SK-N-SH (cell line): ENCODE measurements around the gene MAEA. TPM values are rescaled to one million over a fixed set of nuclear protein-coding genes. Genes with fewer than 3 reads are reported as not detected.

Source experiments
- CTCF ChIA-PET: fragments of 300-600, 350-600 bp; formaldehyde crosslinking; extraction: SDS; loops from one replicate; lab custom pipeline; 2021; lab: Yijun Ruan, JAX
- POLR2A ChIA-PET: fragments of 350-600 bp; sonication (Branson Sonifier 250); formaldehyde crosslinking; extraction: SDS; loops from one replicate; lab custom pipeline; 2020; ENCODE audit warnings: antibody characterized with exemption, inconsistent platforms; lab: Yijun Ruan, JAX
- DNase-seq: peaks from one replicate; pipeline ENCODE4 v3.0.0; 2012
- H2AFZ ChIP-seq: fragments of 200-600 bp; sonication (generic); 2 replicates; pipeline ENCODE4 v1.8.1; 2016; ENCODE audit warnings: antibody characterized with exemption, mild to moderate bottlenecking, low read depth
- H3F3A ChIP-seq: fragments of 200-600 bp; sonication (generic); replicated peaks from 2 replicates; pipeline ENCODE3; 2016; ENCODE audit warnings: antibody characterized with exemption, mild to moderate bottlenecking; ENCODE audit not compliant: insufficient read depth
- H3K27ac ChIP-seq, 2 experiments: fragments of 200-500 bp in 1 of 2; fragments of 200-600 bp in 1 of 2; sonication (Bioruptor generic) in 1 of 2; sonication (generic), shearing (Covaris generic) in 1 of 2; 2 replicates each; pipeline versions ENCODE4 v1.5.1 to v1.6.1; 2014 to 2016; ENCODE audit warnings: low read depth in 2 of 2, inconsistent platforms in 1 of 2, low read length in 1 of 2, mild to moderate bottlenecking in 1 of 2, mixed read lengths in 1 of 2
- H3K27me3 ChIP-seq: fragments of 200-600 bp; sonication (generic), shearing (Covaris generic); 2 replicates; pipeline ENCODE4 v1.6.1; 2016; ENCODE audit warnings: mixed run types; ENCODE audit not compliant: insufficient read depth
- H3K36me3 ChIP-seq, 2 experiments: fragments of 200-500 bp in 1 of 2; fragments of 200-600 bp in 1 of 2; sonication (Bioruptor generic) in 1 of 2; sonication (generic) in 1 of 2; replicated peaks in 1 of 2; 2 replicates each; pipeline versions ENCODE3 to v1.5.1; 2014 to 2016; ENCODE audit warnings: low read length in 1 of 2, mild to moderate bottlenecking in 1 of 2; ENCODE audit not compliant: insufficient read depth in 2 of 2, control insufficient read depth in 1 of 2
- H3K4me1 ChIP-seq, 2 experiments: fragments of 200-500 bp in 1 of 2; fragments of 200-600 bp in 1 of 2; sonication (Bioruptor generic) in 1 of 2; sonication (generic), shearing (Covaris generic) in 1 of 2; 2 replicates each; pipeline versions ENCODE4 v1.5.1 to v1.6.1; 2014 to 2016; ENCODE audit warnings: low read depth in 1 of 2, low read length in 1 of 2, mixed run types in 1 of 2; ENCODE audit not compliant: insufficient read depth in 2 of 2, control insufficient read depth in 1 of 2
- H3K4me2 ChIP-seq: fragments of 200-600 bp; sonication (generic), shearing (Covaris generic); 2 replicates; pipeline ENCODE4 v1.6.1; 2017; ENCODE audit warnings: mixed run types
- H3K4me3 ChIP-seq, 2 experiments: fragments of 200-500 bp in 1 of 2; fragments of 200-600 bp in 1 of 2; sonication (Bioruptor generic) in 1 of 2; sonication (generic), shearing (Covaris generic) in 1 of 2; 2 replicates each; pipeline versions ENCODE4 v1.5.1 to v1.8.1; 2014 to 2016; ENCODE audit warnings: low read depth in 2 of 2, inconsistent platforms in 1 of 2, low read length in 1 of 2, mild to moderate bottlenecking in 1 of 2, mixed read lengths in 1 of 2, moderate library complexity in 1 of 2
- H3K79me2 ChIP-seq: fragments of 200-600 bp; sonication (generic); 2 replicates; pipeline ENCODE4 v1.8.1; 2017; ENCODE audit warnings: mild to moderate bottlenecking; ENCODE audit not compliant: insufficient read depth
- H3K9ac ChIP-seq: fragments of 200-600 bp; sonication (generic); 2 replicates; pipeline ENCODE4 v1.6.1; 2017; ENCODE audit warnings: mixed run types
- H3K9me2 ChIP-seq: fragments of 200-600 bp; sonication (generic); 2 replicates; pipeline ENCODE4 v1.6.1; 2017; ENCODE audit warnings: mixed run types
- H3K9me3 ChIP-seq: fragments of 200-600 bp; sonication (generic); 2 replicates; pipeline ENCODE4 v1.6.1; 2017; ENCODE audit warnings: mixed run types, mild to moderate bottlenecking, moderate library complexity
- H4K20me1 ChIP-seq: fragments of 200-600 bp; sonication (generic); 2 replicates; pipeline ENCODE4 v1.6.1; 2017; ENCODE audit warnings: mild to moderate bottlenecking, mixed run types; ENCODE audit not compliant: insufficient read depth
- CHD2 ChIP-seq: fragments of 150-350 bp; IDR thresholded peaks from 2 replicates; pipeline ENCODE4 v1.6.1; 2018; ENCODE audit warnings: low read length; ENCODE audit not compliant: partially characterized antibody
- CTCF ChIP-seq: fragments of 200-600 bp; sonication (generic); IDR thresholded peaks from 2 replicates; pipeline ENCODE4 v1.6.1; 2017; ENCODE audit warnings: antibody characterized with exemption, mild to moderate bottlenecking, moderate library complexity
- EP300 ChIP-seq, 2 experiments: IDR thresholded peaks; 2 replicates each; pipeline versions ENCODE4 v1.4.0 to v1.6.1; 2012; ENCODE audit warnings: borderline replicate concordance in 1 of 2, low read depth in 1 of 2, low read length in 1 of 2
- FOSL2 ChIP-seq: IDR thresholded peaks from 2 replicates; pipeline ENCODE4 v1.4.0; 2012; ENCODE audit warnings: low read depth, mild to moderate bottlenecking, moderate library complexity, borderline replicate concordance
- FOXJ3 ChIP-seq: sonication (generic); formaldehyde crosslinking; IDR thresholded peaks from 2 replicates; pipeline ENCODE4 v1.5.1; 2020; ENCODE audit warnings: mild to moderate bottlenecking, missing genetic modification reagents
- GABPA ChIP-seq: IDR thresholded peaks from 2 replicates; pipeline ENCODE4 v1.4.0; 2012; ENCODE audit warnings: low read depth, mild to moderate bottlenecking
- MAX ChIP-seq: IDR thresholded peaks from 2 replicates; pipeline ENCODE4 v1.4.0; 2012; ENCODE audit warnings: low read depth
- MXI1 ChIP-seq: IDR thresholded peaks from 2 replicates; pipeline ENCODE4 v1.6.1; 2012; ENCODE audit warnings: mild to moderate bottlenecking, low read depth, low read length, improper control_type of control experiment
- NFIC ChIP-seq: IDR thresholded peaks from 2 replicates; pipeline ENCODE4 v1.4.0; 2012; ENCODE audit warnings: borderline replicate concordance
- RAD21 ChIP-seq: IDR thresholded peaks from 2 replicates; pipeline ENCODE4 v1.6.1; 2012; ENCODE audit warnings: mild to moderate bottlenecking, low read length
- RXRA ChIP-seq: IDR thresholded peaks from 2 replicates; pipeline ENCODE4 v1.4.0; 2012; ENCODE audit warnings: low read depth, mild to moderate bottlenecking, borderline replicate concordance
- TAF1 ChIP-seq: IDR thresholded peaks from 2 replicates; pipeline ENCODE4 v1.6.1; 2012; ENCODE audit warnings: low read depth, mild to moderate bottlenecking, low read length, moderate library complexity, borderline replicate concordance
- TCF12 ChIP-seq: IDR thresholded peaks from 2 replicates; pipeline ENCODE4 v1.4.0; 2012
- TEAD4 ChIP-seq: IDR thresholded peaks from 2 replicates; pipeline ENCODE4 v1.4.0; 2012; ENCODE audit warnings: mild to moderate bottlenecking, borderline replicate concordance; ENCODE audit not compliant: insufficient read depth
- USF1 ChIP-seq: IDR thresholded peaks from 2 replicates; pipeline ENCODE4 v1.4.0; 2012; ENCODE audit warnings: low read depth, borderline replicate concordance
- USF2 ChIP-seq: fragments of 150-350 bp; IDR thresholded peaks from 2 replicates; pipeline ENCODE4 v1.6.1; 2017; ENCODE audit warnings: antibody characterized with exemption, low read length, low read depth, borderline replicate concordance
- WGBS: methylation state at CpG from one replicate; pipeline ENCODE4 v1.1.6; 2017; ENCODE audit warnings: low lambda C conversion rate; 5-methylcytosine and 5-hydroxymethylcytosine counted together
- polyA plus RNA-seq, 3 experiments: library from polyadenylated mRNA; depleted of rRNA; stranded (reverse); fragments of >200 nt; gene quantifications; 2 replicates each; pipeline ENCODE4 v1.2.3, GENCODE V29; 2012

The MAEA gene
- polyA plus RNA-seq, 1 of the 3 experiments (the other 2 are of a cell fraction): 128 TPM

- Histone ChIP-seq H3K79me2 (no peaks in the 10 kb centered on the region), H3K9me3 (no peaks in the 10 kb centered on the region), H4K20me1 (peaks cover 3% of the 10 kb centered on the region; the same call in 1 of the 2 replicates), H3K4me2 (no peak overlapping the region), H3K9me2 (no peaks in the 10 kb centered on the region), H3K27ac (no peak overlapping the region), H2AFZ (no peak overlapping the region), H3K9ac (no peak overlapping the region), H3K4me3 (no peak overlapping the region), H3K27me3 (no peaks in the 10 kb centered on the region), H3K36me3 (peaks cover 0 to 50% of the 10 kb centered on the region in 2 experiments)
- 87% methylated on average over 11 of the region's 11 CpGs for WGBS
- CTCF ChIA-PET: no interaction called here
- DNase-seq: no peak
- TF ChIP-seq USF1 (no peak), NFIC (no peak), CHD2 (no peak), EP300 (IDR thresholded peaks at IDR 0.05; ENCODE audit: borderline replicate concordance in 1 of 2, low read depth in 1 of 2, low read length in 1 of 2) (no peak)
- TF ChIP-seq, all 33 proteins: peak for 0
- Histone ChIP-seq H3K4me1 (peaks cover 0 to 9% of the 10 kb centered on the region in 2 experiments; a peak in 1 of 4 replicates), H3F3A (no peaks in the 10 kb centered on the region)
- POLR2A ChIA-PET: no interaction called here
These were observed 73.8 kb downstream of the MAEA start for GRCh38 chr4:1363513-1363912.

GRCh38 chr4:1364217-1364616 lies 74.5 kb downstream of the MAEA start:
- Histone ChIP-seq H3K4me2 (no peak overlapping the region), H3K27ac (no peak overlapping the region), H3K36me3 (peaks cover 0 to 44% of the 10 kb centered on the region in 2 experiments), H4K20me1 (peaks cover 3% of the 10 kb centered on the region; the same call in 1 of the 2 replicates), H3K4me3 (no peak overlapping the region), H3K79me2 (no peaks in the 10 kb centered on the region), H2AFZ (no peak overlapping the region), H3K9ac (no peak overlapping the region), H3K9me2 (no peaks in the 10 kb centered on the region), H3F3A (no peaks in the 10 kb centered on the region), H3K9me3 (no peaks in the 10 kb centered on the region), H3K4me1 (peaks cover 0 to 9% of the 10 kb centered on the region in 2 experiments; a peak in 1 of 4 replicates), H3K27me3 (no peaks in the 10 kb centered on the region)
- DNase-seq: no peak
- CTCF ChIA-PET: interaction anchor here (0.8 to 2.7 kb wide), 2 partner anchors 8 to 10 kb away, joined by 6 to 16 read pairs; no protein-coding TSS in a partner anchor
- 94% methylated on average over 6 of the region's 18 CpGs for WGBS
- TF ChIP-seq RAD21 (no peak), RXRA (no peak), MAX (no peak), CTCF (no peak), USF1 (no peak), USF2 (no peak), TCF12 (no peak), CHD2 (no peak), NFIC (no peak), FOSL2 (no peak), MXI1 (no peak), TEAD4 (no peak), GABPA (no peak), TAF1 (no peak), FOXJ3 (no peak)
- TF ChIP-seq, all 33 proteins: peak for 0
- POLR2A ChIA-PET: no interaction called here
